ENCODE measurements around the gene CCR9.

CCR9 gene

GRCh38 chr3:45841757-45842491 is 44.4 kb upstream of the CCR9 start, which contains the start of gene LZTFL1:
Gene LZTFL1, minus strand, starts transcription at chr3:45842119. Its CDS starts 128 bp downstream, at chr3:45841991.
- H3F3A ChIP-seq (ENCODE audit: low read depth) = no peaks in the 10 kb centered on the region
- H3K9ac ChIP-seq (ENCODE audit: low read depth, low read length, poor library complexity, severe bottlenecking) = peak within 1 kb of the TSS; percentile 55
- H3K4me2 ChIP-seq (ENCODE audit: low read depth, low read length, poor library complexity, severe bottlenecking) = peak within 1 kb of the TSS; percentile 76
- H3K4me3 ChIP-seq (ENCODE audit: low read length, poor library complexity, severe bottlenecking) = peak within 1 kb of the TSS; percentile 83
- H3K4me1 ChIP-seq (ENCODE audit: insufficient read depth, low read length, poor library complexity, severe bottlenecking) = peaks cover 11% of the 10 kb centered on the region
- H3K79me2 ChIP-seq (ENCODE audit: insufficient read depth, low read length) = no peaks in the 10 kb centered on the region
- H4K20me1 ChIP-seq (ENCODE audit: insufficient read depth, low read length, poor library complexity, severe bottlenecking) = no peaks in the 10 kb centered on the region
- no peaks in the 10 kb centered on the region for H3K9me2 ChIP-seq (replicated peaks; ENCODE audit: low read depth, low read length)
- no peaks in the 10 kb centered on the region for H3K27me3 ChIP-seq (ENCODE audit: insufficient read depth, low read length, poor library complexity, severe bottlenecking)
- H3K9me3 ChIP-seq (ENCODE audit: insufficient read depth, low read depth, low read length) = no peaks in the 10 kb centered on the region
- TF ChIP-seq CTCF (conservative IDR thresholded peaks at IDR 0.05; ENCODE audit: low read length) (no peak), EZH2phosphoT487 (IDR thresholded peaks at IDR 0.05; ENCODE audit: borderline replicate concordance) (no peak)
- no peaks in the 10 kb centered on the region for H3K36me3 ChIP-seq (ENCODE audit: insufficient read depth, low read length)
- H2AFZ ChIP-seq (ENCODE audit: low read length) = peak within 1 kb of the TSS; percentile 72

GRCh38 chr3:45842851-45843625 is 43.3 kb upstream of the CCR9 start:
- H3K36me3 ChIP-seq (ENCODE audit: insufficient read depth, low read length) = no peaks in the 10 kb centered on the region
- no peak for TF ChIP-seq CTCF (conservative IDR thresholded peaks at IDR 0.05; ENCODE audit: low read length)
- TF ChIP-seq EZH2phosphoT487 (IDR thresholded peaks at IDR 0.05; ENCODE audit: borderline replicate concordance) = no peak

GRCh38 chr3:45844616-45845015 is 41.7 kb upstream of the CCR9 start:
- Histone ChIP-seq H4K20me1 (ENCODE audit: insufficient read depth, low read length, poor library complexity, severe bottlenecking) (no peaks in the 10 kb centered on the region), H3K9me3 (ENCODE audit: insufficient read depth, low read depth, low read length) (no peaks in the 10 kb centered on the region), H3K27me3 (ENCODE audit: insufficient read depth, low read length, poor library complexity, severe bottlenecking) (no peaks in the 10 kb centered on the region), H3K79me2 (ENCODE audit: insufficient read depth, low read length) (no peaks in the 10 kb centered on the region), H3F3A (ENCODE audit: low read depth) (no peaks in the 10 kb centered on the region), H3K4me1 (ENCODE audit: insufficient read depth, low read length, poor library complexity, severe bottlenecking) (peaks cover 11% of the 10 kb centered on the region), H2AFZ (ENCODE audit: low read length) (no peak overlapping the region), H3K4me3 (ENCODE audit: low read length, poor library complexity, severe bottlenecking) (no peak overlapping the region), H3K36me3 (ENCODE audit: insufficient read depth, low read length) (no peaks in the 10 kb centered on the region), H3K9me2 (replicated peaks; ENCODE audit: low read depth, low read length) (no peaks in the 10 kb centered on the region), H3K9ac (ENCODE audit: low read depth, low read length, poor library complexity, severe bottlenecking) (no peak overlapping the region), H3K4me2 (ENCODE audit: low read depth, low read length, poor library complexity, severe bottlenecking) (peak overlapping the region; percentile 22)
- TF ChIP-seq CTCF (conservative IDR thresholded peaks at IDR 0.05; ENCODE audit: low read length) (no peak), EZH2phosphoT487 (IDR thresholded peaks at IDR 0.05; ENCODE audit: borderline replicate concordance) (no peak)

More at GRCh38 chr3:45842851-45843625, 43.3 kb upstream of the CCR9 start:
- Histone ChIP-seq H3K4me2 (ENCODE audit: low read depth, low read length, poor library complexity, severe bottlenecking) (no peak overlapping the region), H4K20me1 (ENCODE audit: insufficient read depth, low read length, poor library complexity, severe bottlenecking) (no peaks in the 10 kb centered on the region), H3K79me2 (ENCODE audit: insufficient read depth, low read length) (no peaks in the 10 kb centered on the region), H2AFZ (ENCODE audit: low read length) (no peak overlapping the region), H3K9me2 (replicated peaks; ENCODE audit: low read depth, low read length) (no peaks in the 10 kb centered on the region), H3K27me3 (ENCODE audit: insufficient read depth, low read length, poor library complexity, severe bottlenecking) (no peaks in the 10 kb centered on the region), H3K9me3 (ENCODE audit: insufficient read depth, low read depth, low read length) (no peaks in the 10 kb centered on the region), H3K4me3 (ENCODE audit: low read length, poor library complexity, severe bottlenecking) (no peak overlapping the region), H3K4me1 (ENCODE audit: insufficient read depth, low read length, poor library complexity, severe bottlenecking) (peaks cover 11% of the 10 kb centered on the region), H3F3A (ENCODE audit: low read depth) (no peaks in the 10 kb centered on the region), H3K9ac (ENCODE audit: low read depth, low read length, poor library complexity, severe bottlenecking) (no peak overlapping the region)

Data from Loucy (cell line).